RWPE1 (cell line): ENCODE results near the gene C1orf141.

ENCODE experiments used
- CTCF ChIA-PET: fragments of 350-600 bp; sonication (Branson Sonifier 250); formaldehyde crosslinking; extraction: SDS; loops from one replicate; lab custom pipeline; 2021; lab: Yijun Ruan, JAX
- POLR2A ChIA-PET: fragments of 400-600 bp; formaldehyde crosslinking; extraction: SDS; loops from one replicate; lab custom pipeline; 2020; ENCODE audit warnings: antibody characterized with exemption; ENCODE audit not compliant: low non-redundant PET; lab: Yijun Ruan, JAX
- DNase-seq: peaks from one replicate; pipeline ENCODE4 v3.0.0; 2012; ENCODE audit warnings: low spot score
- H3K27ac ChIP-seq: fragments of 450-650 bp; 2 replicates; pipeline ENCODE4 v1.5.1; 2017
- CTCF ChIP-seq: fragments of 450-650 bp; conservative IDR thresholded peaks from 2 replicates; pipeline ENCODE4 v1.5.1; 2017; ENCODE audit warnings: low read depth, mild to moderate bottlenecking

C1orf141 gene

GRCh38 chr1:67134695-67135094, at the start of gene C1orf141:
Gene C1orf141 (minus strand): TSS chr1:67134970. CDS start chr1:67127240, 7,730 bp downstream.
- H3K27ac ChIP-seq = no peak within 1 kb of the TSS
- ChIA-PET POLR2A (no interaction called here), CTCF (no interaction called here)
- no peak for TF ChIP-seq CTCF
- no peak for DNase-seq

- no peak for DNase-seq
- TF ChIP-seq CTCF = no peak
- CTCF ChIA-PET = no interaction called here
- POLR2A ChIA-PET = no interaction called here
- H3K27ac ChIP-seq = no peak overlapping the region
Measured at GRCh38 chr1:67175530-67176087, 40.8 kb upstream of the C1orf141 start.

- no peak for DNase-seq
- ChIA-PET POLR2A (no interaction called here), CTCF (interaction anchor here (0.7 kb wide), 1 partner anchor 182 kb away, joined by 3 read pairs; no protein-coding TSS in a partner anchor)
- TF ChIP-seq CTCF = no peak
- no peak overlapping the region for H3K27ac ChIP-seq
Measured at GRCh38 chr1:67174716-67175284, 40.0 kb upstream of the C1orf141 start.

GRCh38 chr1:67173988-67174387, 39.2 kb upstream of the C1orf141 start:
- POLR2A ChIA-PET = no interaction called here
- no peak for DNase-seq
- CTCF ChIA-PET = no interaction called here
- H3K27ac ChIP-seq = no peak overlapping the region
- no peak for TF ChIP-seq CTCF

- no peak overlapping the region for H3K27ac ChIP-seq
Measured at GRCh38 chr1:67171978-67172377, 37.2 kb upstream of the C1orf141 start.

GRCh38 chr1:67171574-67171955, 36.8 kb upstream of the C1orf141 start:
- no peak for TF ChIP-seq CTCF
- no peak overlapping the region for H3K27ac ChIP-seq
- ChIA-PET CTCF (interaction anchor here (0.6 kb wide), 2 partner anchors 165 to 329 kb away, joined by 3 to 4 read pairs; no protein-coding TSS in a partner anchor), POLR2A (no interaction called here)
- no peak for DNase-seq

More at GRCh38 chr1:67171978-67172377, 37.2 kb upstream of the C1orf141 start:
- POLR2A ChIA-PET = no interaction called here
- CTCF ChIA-PET = interaction anchor here (0.6 to 0.7 kb wide), 3 partner anchors 164 to 382 kb away, joined by 3 to 4 read pairs (median 3); no protein-coding TSS in a partner anchor
- DNase-seq = no peak
- TF ChIP-seq CTCF = no peak
